Urinary bladder (tissue), 4 donors: ENCODE measurements around the gene CDH13. TPM values are rescaled to one million over a fixed set of nuclear protein-coding genes. Genes with fewer than 3 reads are reported as not detected.

Experiments used
- DNase-seq: peaks from one replicate; pipeline ENCODE4 v3.0.0-alpha.2; 2015; ENCODE audit errors: extremely low spot score
- H3K27ac ChIP-seq: one replicate; pipeline ENCODE4 v1.5.1; 2013; ENCODE audit warnings: low read depth, mild to moderate bottlenecking, moderate library complexity
- H3K36me3 ChIP-seq: one replicate; pipeline ENCODE4 v1.6.1; 2013; ENCODE audit warnings: mild to moderate bottlenecking, moderate library complexity; ENCODE audit not compliant: insufficient read depth
- H3K4me1 ChIP-seq: one replicate; pipeline ENCODE4 v1.6.1; 2013; ENCODE audit warnings: mild to moderate bottlenecking, moderate library complexity; ENCODE audit not compliant: insufficient read depth
- H3K4me3 ChIP-seq: one replicate; pipeline ENCODE4 v1.5.1; 2013; ENCODE audit warnings: low read depth, low read length
- WGBS: extraction: QIAGEN DNeasy Blood & Tissue Kit; methylation state at CpG from one replicate; pipeline ENCODE4 v1.1.7; 2013; 5-methylcytosine and 5-hydroxymethylcytosine counted together
- polyA plus RNA-seq: library from polyadenylated mRNA; stranded (reverse); fragments of 200-250 nt; gene quantifications from one replicate; pipeline ENCODE4 v1.2.3, GENCODE V29; 2013
- total RNA-seq: library from RNA; depleted of rRNA; stranded (reverse); fragments of >200 nt; gene quantifications from one replicate; pipeline ENCODE4 v1.2.3, GENCODE V29; 2014
- donor health status: healthy with polysubstance abuse.
- donor health status: healthy.

Gene CDH13
- total and polyA plus RNA-seq, 2 donors = 18.9 to 21.5 TPM

DNA sequence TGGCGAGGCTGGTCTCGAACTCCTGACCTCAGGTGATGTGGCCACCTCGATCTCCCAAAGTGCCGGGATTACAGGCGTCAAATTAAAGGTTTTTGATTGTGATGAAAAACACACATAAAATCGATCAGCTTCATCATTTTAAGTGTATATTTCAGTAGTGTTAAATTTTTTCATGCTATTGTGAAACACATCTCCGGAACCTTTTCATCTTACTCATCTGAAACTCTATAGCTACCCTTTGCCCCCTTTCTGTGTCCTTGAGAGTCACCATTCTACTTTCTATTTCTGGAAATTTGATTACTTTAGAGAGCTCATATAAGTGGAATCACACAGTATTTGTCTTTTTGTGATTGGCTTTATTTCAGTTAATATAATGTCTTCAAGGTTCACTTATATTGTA is 702.7 kb downstream of the CDH13 start:
- 76% methylated on average over 7 of the region's 7 CpGs for WGBS
- Histone ChIP-seq H3K36me3 (no peaks in the 10 kb centered on the region), H3K27ac (no peak overlapping the region), H3K4me3 (no peak overlapping the region), H3K4me1 (no peaks in the 10 kb centered on the region)
- no peak for DNase-seq

GRCh38 chr16:83330251-83330650 is 703.5 kb downstream of the CDH13 start:
- H3K27ac ChIP-seq = no peak overlapping the region
- WGBS = 67% methylated on average over 2 of the region's 2 CpGs
- H3K4me3 ChIP-seq = no peak overlapping the region
- no peak for DNase-seq
- no peaks in the 10 kb centered on the region for H3K36me3 ChIP-seq
- no peaks in the 10 kb centered on the region for H3K4me1 ChIP-seq

DNA sequence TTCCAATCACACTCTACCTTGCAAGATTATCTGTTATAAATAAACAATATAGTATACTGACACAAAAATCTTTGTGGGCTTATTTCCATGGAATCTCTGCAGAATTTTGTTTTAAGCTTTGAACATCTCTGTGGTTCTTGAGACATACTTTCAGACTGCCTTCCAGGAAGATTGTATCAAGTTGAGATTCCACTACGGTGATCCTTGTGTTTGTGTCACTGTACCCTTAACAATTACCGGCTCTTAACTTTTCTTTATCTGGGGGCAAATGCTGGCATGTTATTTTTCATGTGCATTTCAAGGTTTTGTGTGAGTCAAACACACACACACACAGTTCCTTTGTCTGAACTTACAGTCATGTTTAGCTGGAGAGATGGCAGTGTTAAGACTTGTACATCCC is 708.3 kb downstream of the CDH13 start:
- no peaks in the 10 kb centered on the region for H3K36me3 ChIP-seq
- no peak overlapping the region for H3K27ac ChIP-seq
- no peak overlapping the region for H3K4me3 ChIP-seq
- 53% methylated on average over 2 of the region's 2 CpGs for WGBS
- no peaks in the 10 kb centered on the region for H3K4me1 ChIP-seq
- no peak for DNase-seq

DNA sequence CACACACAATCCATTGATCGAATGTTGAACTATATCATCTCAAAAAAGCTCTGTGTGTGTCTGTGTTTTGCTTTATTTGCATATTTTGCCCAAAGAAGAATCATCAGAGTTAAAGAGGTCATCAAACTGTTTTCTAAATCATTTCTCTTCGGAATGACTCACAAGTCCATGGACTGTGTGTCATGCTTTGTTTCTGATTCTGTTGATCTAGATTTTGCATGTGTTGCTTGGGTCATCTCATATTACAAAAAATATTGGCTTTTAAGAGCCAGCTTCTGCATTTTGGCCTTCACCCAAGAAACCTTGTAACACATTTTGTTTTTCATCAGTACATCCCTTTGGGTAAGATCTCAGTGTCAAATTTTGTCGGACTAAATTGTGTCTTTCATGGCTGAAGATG is 709.8 kb downstream of the CDH13 start:
- no peak overlapping the region for H3K4me3 ChIP-seq
- no peaks in the 10 kb centered on the region for H3K4me1 ChIP-seq
- no peak overlapping the region for H3K27ac ChIP-seq
- 85% methylated on average over 3 of the region's 3 CpGs for WGBS
- no peak for DNase-seq
- no peaks in the 10 kb centered on the region for H3K36me3 ChIP-seq

- Histone ChIP-seq H3K4me1 (no peaks in the 10 kb centered on the region), H3K4me3 (no peak overlapping the region), H3K27ac (no peak overlapping the region), H3K36me3 (no peaks in the 10 kb centered on the region)
- WGBS = 63% methylated on average over 3 of the region's 3 CpGs
- no peak for DNase-seq
Observed at GRCh38 chr16:83338138-83338537, 711.4 kb downstream of the CDH13 start.

- no peaks in the 10 kb centered on the region for H3K4me1 ChIP-seq
- no peak overlapping the region for H3K4me3 ChIP-seq
- DNase-seq = no peak
- 75% methylated on average over 2 of the region's 2 CpGs for WGBS
- no peak overlapping the region for H3K27ac ChIP-seq
- H3K36me3 ChIP-seq = no peaks in the 10 kb centered on the region
Observed at GRCh38 chr16:83338941-83339340, 712.2 kb downstream of the CDH13 start.

DNA sequence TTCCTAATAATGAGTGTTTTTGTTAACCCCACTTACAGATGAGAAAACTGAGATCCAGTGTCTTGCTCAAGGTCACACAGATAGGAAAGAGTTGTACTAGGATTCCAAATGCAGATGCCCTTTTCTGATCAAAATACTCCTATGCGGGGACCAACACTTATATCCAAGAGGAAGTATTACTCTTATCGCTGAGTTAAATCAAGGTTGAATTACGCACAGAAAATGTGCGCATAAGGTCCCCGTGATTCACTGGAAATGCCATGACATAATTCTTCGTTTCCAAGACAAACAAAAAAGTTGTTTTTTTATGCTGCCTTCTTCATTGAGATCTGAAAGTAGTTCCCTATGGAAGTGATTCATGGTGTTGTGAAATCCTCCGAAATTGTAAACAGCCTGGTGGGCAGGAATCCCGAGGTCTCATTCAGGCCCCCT is 717.2 kb downstream of the CDH13 start:
- no peak for DNase-seq
- H3K4me1 ChIP-seq = no peaks in the 10 kb centered on the region
- H3K4me3 ChIP-seq = no peak overlapping the region
- no peak overlapping the region for H3K27ac ChIP-seq
- 76% methylated on average over 8 of the region's 8 CpGs for WGBS
- H3K36me3 ChIP-seq = no peaks in the 10 kb centered on the region

DNA sequence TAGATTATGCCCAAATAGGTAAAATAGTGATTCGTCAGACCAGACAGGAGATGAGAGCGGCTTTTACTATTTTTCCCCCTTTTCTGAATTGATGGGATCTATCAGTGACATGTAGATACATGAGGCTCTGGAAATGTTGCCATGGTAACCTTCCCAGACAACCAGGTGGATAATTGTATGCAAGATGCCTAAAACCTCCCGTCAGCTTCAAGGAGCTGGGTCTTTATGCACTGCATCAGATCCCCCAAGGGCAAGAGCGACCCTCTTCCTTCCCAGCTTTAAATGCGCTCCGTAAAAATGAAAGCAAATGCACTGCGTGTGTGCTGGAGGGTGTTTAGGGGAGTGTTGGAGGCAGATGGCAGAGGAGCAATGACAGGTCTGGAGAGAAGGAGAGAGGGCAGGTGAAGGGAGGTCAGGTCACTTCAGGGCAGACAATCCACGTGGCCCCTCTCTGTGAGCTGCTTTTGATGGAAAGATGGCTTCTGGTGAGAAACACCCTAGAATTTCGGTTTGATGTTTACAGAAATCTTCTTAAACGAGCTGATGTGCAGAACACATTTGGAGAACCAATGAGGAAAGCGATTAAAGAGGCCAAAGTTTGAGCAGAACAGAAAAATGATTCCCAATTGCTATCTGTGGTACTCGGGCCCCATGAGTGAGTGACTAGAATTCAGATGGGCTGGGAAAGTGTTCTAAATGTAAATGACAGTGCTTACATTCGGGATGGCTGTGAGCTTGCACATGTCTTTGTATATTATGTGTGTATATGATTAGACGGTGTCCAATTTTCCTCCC is 719.3 kb downstream of the CDH13 start:
- no peak overlapping the region for H3K4me3 ChIP-seq
- WGBS = 58% methylated on average over 14 of the region's 14 CpGs

DNA sequence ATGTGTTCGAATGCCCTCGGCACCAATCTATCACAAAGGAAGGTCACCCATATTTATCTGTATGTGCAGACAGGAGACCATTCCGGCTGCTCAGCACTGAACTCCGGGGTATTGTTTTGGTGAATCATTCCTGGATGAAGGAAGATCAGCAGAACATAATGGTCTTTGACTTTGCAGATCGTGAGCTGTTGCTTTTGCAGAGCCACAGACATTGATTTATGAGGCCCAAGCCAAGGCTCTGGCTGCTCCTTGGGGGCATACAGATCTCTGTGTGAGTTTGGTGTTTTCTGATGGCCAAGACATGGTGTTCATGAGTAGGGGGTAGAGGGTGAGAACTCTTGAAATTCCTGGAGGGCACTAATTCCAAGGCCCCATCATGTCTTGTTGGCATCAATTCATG is 722.2 kb downstream of the CDH13 start:
- 83% methylated on average over 5 of the region's 5 CpGs for WGBS
- Histone ChIP-seq H3K27ac (no peak overlapping the region), H3K36me3 (no peaks in the 10 kb centered on the region), H3K4me3 (no peak overlapping the region), H3K4me1 (no peaks in the 10 kb centered on the region)
- DNase-seq = no peak

More for the DNA sequence above, 719.3 kb downstream of the CDH13 start:
- H3K4me1 ChIP-seq = no peaks in the 10 kb centered on the region
- H3K27ac ChIP-seq = no peak overlapping the region
- H3K36me3 ChIP-seq = no peaks in the 10 kb centered on the region
- DNase-seq = no peak

GRCh38 chr16:83350481-83350880 is 723.7 kb downstream of the CDH13 start:
- no peak overlapping the region for H3K4me3 ChIP-seq
- DNase-seq = no peak
- 76% methylated on average over 5 of the region's 5 CpGs for WGBS
- H3K36me3 ChIP-seq = no peaks in the 10 kb centered on the region
- H3K27ac ChIP-seq = no peak overlapping the region
- H3K4me1 ChIP-seq = no peaks in the 10 kb centered on the region

DNA sequence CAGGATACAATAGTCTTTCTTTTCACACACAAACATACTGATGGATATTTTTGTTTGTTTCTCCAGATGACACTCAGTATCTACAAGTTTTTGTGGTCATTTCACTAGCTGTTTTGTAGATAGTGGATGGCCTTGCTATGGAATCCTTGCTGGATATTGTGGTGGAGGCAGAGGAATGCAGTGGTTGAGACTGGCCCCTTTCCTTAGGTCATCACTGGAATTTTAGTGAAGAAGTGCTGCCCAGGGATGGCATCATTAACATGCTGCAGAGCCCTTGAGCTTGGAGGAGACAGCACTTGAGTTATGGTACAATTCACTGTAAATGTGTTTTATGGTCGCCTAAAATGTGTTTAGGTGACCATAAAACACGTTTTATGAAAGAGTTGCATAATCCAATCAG is 725.1 kb downstream of the CDH13 start:
- 57% methylated on average over 2 of the region's 2 CpGs for WGBS
- no peaks in the 10 kb centered on the region for H3K4me1 ChIP-seq

GRCh38 chr16:83353241-83353640 is 726.5 kb downstream of the CDH13 start:
- Histone ChIP-seq H3K4me1 (no peaks in the 10 kb centered on the region), H3K36me3 (no peaks in the 10 kb centered on the region), H3K4me3 (no peak overlapping the region), H3K27ac (no peak overlapping the region)
- no peak for DNase-seq
- 77% methylated on average over 3 of the region's 3 CpGs for WGBS

More for the DNA sequence above, 725.1 kb downstream of the CDH13 start:
- no peak for DNase-seq
- Histone ChIP-seq H3K4me3 (no peak overlapping the region), H3K36me3 (no peaks in the 10 kb centered on the region), H3K27ac (no peak overlapping the region)

GRCh38 chr16:83354015-83354414 is 727.2 kb downstream of the CDH13 start:
- H3K36me3 ChIP-seq = no peaks in the 10 kb centered on the region
- no peaks in the 10 kb centered on the region for H3K4me1 ChIP-seq
- WGBS = 85% methylated on average over 7 of the region's 7 CpGs
- no peak overlapping the region for H3K27ac ChIP-seq
- H3K4me3 ChIP-seq = no peak overlapping the region
- DNase-seq = no peak

GRCh38 chr16:83355570-83356218 is 728.9 kb downstream of the CDH13 start:
- H3K4me3 ChIP-seq = no peak overlapping the region
- 65% methylated on average over 8 of the region's 8 CpGs for WGBS
- no peaks in the 10 kb centered on the region for H3K4me1 ChIP-seq
- no peak for DNase-seq
- H3K27ac ChIP-seq = no peak overlapping the region
- no peaks in the 10 kb centered on the region for H3K36me3 ChIP-seq
